HepG2 (cell line): ENCODE data around the gene C1RL. TPM values are rescaled to one million over a fixed set of nuclear protein-coding genes. Genes with fewer than 3 reads are reported as not detected.

Source experiments
- ATAC-seq: fragments of 200-7000 bp; cut with Tn5 transposase; 3 replicates; pipeline ENCODE4 v1.9.1; 2020; ENCODE audit warnings: mild to moderate bottlenecking, moderate library complexity
- BruUV-seq: library from RNA; stranded (reverse); fragments of 400-500 nt; replicated peaks from 2 replicates; lab custom pipeline; 2021; lab: Mats Ljungman, UMichigan
- CTCF ChIA-PET: fragments of 300-600 bp; formaldehyde crosslinking; extraction: SDS; loops from one replicate; lab custom pipeline; 2021; ENCODE audit warnings: low total read pairs, inconsistent platforms, low intra/inter-chr PET ratio; lab: Yijun Ruan, JAX
- POLR2A ChIA-PET: fragments of 350-600 bp; sonication (Branson Sonifier 250); formaldehyde crosslinking; loops from one replicate; lab custom pipeline; 2020; ENCODE audit warnings: antibody characterized with exemption, inconsistent platforms; lab: Yijun Ruan, JAX
- DNase-seq: peaks from one replicate; pipeline ENCODE4 v3.0.0-alpha.2; 2015; ENCODE audit warnings: low spot score
- FAIRE-seq: peaks from 3 replicates; lab custom pipeline; 2011; peaks lifted over from hg19 to GRCh38; lab: Jason Lieb, UNC
- H2AFZ ChIP-seq: one replicate; pipeline ENCODE4 v1.6.1; 2011; ENCODE audit warnings: low read length, inconsistent platforms
- H3K27ac ChIP-seq: fragments of 300-600 bp; 3 replicates; pipeline ENCODE4 v1.8.0; 2011; ENCODE audit warnings: mixed run types, mild to moderate bottlenecking, mixed read lengths, low read length, inconsistent platforms; ENCODE audit not compliant: insufficient read depth; ENCODE audit errors: extremely low read length
- H3K27me3 ChIP-seq, 2 experiments: fragments of 200-600 bp in 1 of 2; 2 replicates in 1 of 2; 3 replicates in 1 of 2; pipeline versions ENCODE4 v1.6.0 to v1.8.0; 2011; ENCODE audit warnings: low read length in 2 of 2, mild to moderate bottlenecking in 2 of 2, moderate library complexity in 2 of 2, inconsistent platforms in 1 of 2; ENCODE audit not compliant: insufficient read depth in 2 of 2, control insufficient read depth in 1 of 2
- H3K36me3 ChIP-seq, 2 experiments: fragments of 200-600 bp in 1 of 2; replicated peaks in 1 of 2; 2 replicates in 1 of 2; 3 replicates in 1 of 2; pipeline versions ENCODE4 v1.5.1 to v1.8.0; 2011; ENCODE audit warnings: low read length in 2 of 2, inconsistent platforms in 1 of 2; ENCODE audit not compliant: insufficient read depth in 2 of 2, control insufficient read depth in 1 of 2
- H3K4me1 ChIP-seq: 2 replicates; pipeline ENCODE4 v1.5.1; 2012; ENCODE audit warnings: low read length, inconsistent platforms; ENCODE audit not compliant: insufficient read depth
- H3K4me2 ChIP-seq: 2 replicates; pipeline ENCODE4 v1.6.0; 2011; ENCODE audit warnings: low read depth, low read length, inconsistent platforms
- H3K4me3 ChIP-seq, 3 experiments: fragments of 200-600 bp in 1 of 3; sonication (generic), shearing (Covaris generic) in 1 of 3; replicated peaks in 1 of 3; 2 replicates each; pipeline ENCODE4 v1.5.1; 2011 to 2016; ENCODE audit warnings: low read length in 3 of 3, inconsistent platforms in 2 of 3, low read depth in 2 of 3, mild to moderate bottlenecking in 2 of 3, control low read depth in 1 of 3, mixed read lengths in 1 of 3; ENCODE audit not compliant: insufficient read depth in 1 of 3
- H3K79me2 ChIP-seq: one replicate; pipeline ENCODE4 v1.6.1; 2011; ENCODE audit warnings: low read length, inconsistent platforms; ENCODE audit not compliant: insufficient read depth
- H3K9ac ChIP-seq: 2 replicates; pipeline ENCODE4 v1.6.0; 2011; ENCODE audit warnings: mild to moderate bottlenecking, low read depth, low read length, inconsistent platforms; ENCODE audit not compliant: insufficient read depth
- H3K9me3 ChIP-seq: 2 replicates; pipeline ENCODE4 v1.5.1; 2012; ENCODE audit warnings: mild to moderate bottlenecking, low read length
- H4K20me1 ChIP-seq: 2 replicates; pipeline ENCODE4 v1.6.0; 2011; ENCODE audit warnings: inconsistent platforms, mild to moderate bottlenecking, low read length, moderate library complexity; ENCODE audit not compliant: insufficient read depth
- AHR ChIP-seq: IDR thresholded peaks from 2 replicates; pipeline ENCODE4 v1.6.1; 2018; ENCODE audit warnings: missing genetic modification reagents, missing compliant biosample characterization
- DMAP1 ChIP-seq: IDR thresholded peaks from 2 replicates; pipeline ENCODE4 v1.6.1; 2016
- ETV6 ChIP-seq: sonication (generic); formaldehyde crosslinking; conservative IDR thresholded peaks from 2 replicates; pipeline ENCODE4 v1.4.0; 2020; ENCODE audit warnings: missing genetic modification reagents
- FLYWCH1 ChIP-seq: sonication (generic); formaldehyde crosslinking; IDR thresholded peaks from 2 replicates; pipeline ENCODE4 v1.8.1; 2023; ENCODE audit warnings: mild to moderate bottlenecking, missing genetic modification reagents
- FOXP1 ChIP-seq, 2 experiments: fragments of 450-650 bp in 1 of 2; IDR thresholded peaks; 2 replicates each; pipeline ENCODE4 v1.6.1; 2017 to 2018; ENCODE audit warnings: antibody characterized with exemption in 1 of 2
- GPN1 ChIP-seq: sonication (generic); formaldehyde crosslinking; IDR thresholded peaks from 2 replicates; pipeline ENCODE4 v1.5.1; 2020; ENCODE audit warnings: missing genetic modification reagents, borderline replicate concordance
- HDAC1 ChIP-seq: sonication (generic); formaldehyde crosslinking; IDR thresholded peaks from 2 replicates; pipeline ENCODE4 v1.5.1; 2020; ENCODE audit warnings: mild to moderate bottlenecking, missing genetic modification reagents
- HDAC6 ChIP-seq: fragments of 200-600 bp; sonication (generic); IDR thresholded peaks from 2 replicates; pipeline ENCODE4 v1.7.0; 2017; ENCODE audit warnings: mild to moderate bottlenecking, antibody characterized with exemption, low read length, low read depth
- HNRNPL ChIP-seq: fragments of 200-400 bp; formaldehyde crosslinking; IDR thresholded peaks from 2 replicates; pipeline ENCODE4 v1.6.1; 2017; ENCODE audit warnings: mild to moderate bottlenecking, low read depth, low read length
- MYC ChIP-seq: sonication (generic); formaldehyde crosslinking; IDR thresholded peaks from 2 replicates; pipeline ENCODE4 v1.9.0; 2021; ENCODE audit warnings: missing genetic modification reagents, borderline replicate concordance
- POLR2G ChIP-seq: fragments of 200-400 bp; formaldehyde crosslinking; IDR thresholded peaks from 2 replicates; pipeline ENCODE4 v1.6.1; 2018; ENCODE audit warnings: mild to moderate bottlenecking, low read depth, low read length, moderate library complexity
- RFX5 ChIP-seq: IDR thresholded peaks from 2 replicates; pipeline ENCODE4 v1.6.1; 2011; ENCODE audit warnings: low read depth, low read length, improper control_type of control experiment
- YEATS2 ChIP-seq: sonication (generic); formaldehyde crosslinking; IDR thresholded peaks from 2 replicates; pipeline ENCODE4 v1.4.0; 2020; ENCODE audit warnings: missing genetic modification reagents, borderline replicate concordance
- YEATS4 ChIP-seq: sonication (generic); formaldehyde crosslinking; IDR thresholded peaks from 2 replicates; pipeline ENCODE4 v1.4.0; 2020; ENCODE audit warnings: missing genetic modification reagents, borderline replicate concordance
- ZNF317 ChIP-seq: sonication (generic); formaldehyde crosslinking; IDR thresholded peaks from 2 replicates; pipeline ENCODE4 v1.5.0; 2020; ENCODE audit warnings: mild to moderate bottlenecking, missing genetic modification reagents
- ZNF546 ChIP-seq: sonication (generic); formaldehyde crosslinking; conservative IDR thresholded peaks from 2 replicates; pipeline ENCODE4 v1.8.1; 2023; ENCODE audit warnings: mild to moderate bottlenecking, missing genetic modification reagents
- ZNF556 ChIP-seq: sonication (generic); formaldehyde crosslinking; IDR thresholded peaks from 2 replicates; pipeline ENCODE4 v1.4.0; 2020; ENCODE audit warnings: mild to moderate bottlenecking, missing genetic modification reagents, borderline replicate concordance
- ZNF749 ChIP-seq: sonication (generic); formaldehyde crosslinking; IDR thresholded peaks from 2 replicates; pipeline ENCODE4 v1.8.0; 2022; ENCODE audit warnings: mild to moderate bottlenecking, missing genetic modification reagents, moderate library complexity, borderline replicate concordance
- ZNF75D ChIP-seq: sonication (generic); formaldehyde crosslinking; IDR thresholded peaks from 2 replicates; pipeline ENCODE4 v1.8.1; 2023; ENCODE audit warnings: missing genetic modification reagents, mild to moderate bottlenecking, borderline replicate concordance
- ZNF772 ChIP-seq: sonication (generic); formaldehyde crosslinking; IDR thresholded peaks from 2 replicates; pipeline ENCODE4 v1.5.0; 2020; ENCODE audit warnings: mild to moderate bottlenecking, missing genetic modification reagents
- WGBS: methylation state at CpG from one replicate; pipeline ENCODE4 v1.1.6; 2017; ENCODE audit warnings: low lambda C conversion rate; 5-methylcytosine and 5-hydroxymethylcytosine counted together
- in situ Hi-C: cut with HindIII; loops from 2 replicates; pipeline ENCODE4 v1.10.0; 2017; ENCODE audit warnings: low pct_unique_long_range_greater_than_20kb; ENCODE audit not compliant: extremely low pct_ligation_motif_present
- intact Hi-C: fragments of 100-400 bp; cut with micrococcal nuclease; formaldehyde crosslinking; loops from one replicate; pipeline ENCODE4 v1.10.0; 2022; ENCODE audit not compliant: unreplicated experiment
- polyA plus RNA-seq, 8 experiments: library from polyadenylated mRNA; depleted of rRNA in 3 of 8; stranded (reverse) in 7 of 8; unstranded in 1 of 8; fragments of >200 nt; fragmentation: Illumina TruSeq in 4 of 8; extraction: Trizol in 4 of 8; gene quantifications; 2 replicates each; pipeline versions ENCODE4 v1.2.1 to v1.2.3, GENCODE V29; 2011 to 2016; ENCODE audit warnings: low read depth in 4 of 8, missing spikeins in 1 of 8, mixed read lengths in 1 of 8; ENCODE audit not compliant: insufficient read depth in 1 of 8
- total RNA-seq, 5 experiments: library from RNA; depleted of rRNA; stranded (reverse); fragments of >200 nt; fragmentation: Illumina TruSeq; extraction: Trizol; gene quantifications; 2 replicates each; pipeline ENCODE4 v1.2.3, GENCODE V29; 2016; ENCODE audit warnings: low read depth in 1 of 5
- TF ChIP-seq, protein P1 (sequence below): sonication (generic); formaldehyde crosslinking; IDR thresholded peaks from 2 replicates; pipeline ENCODE4 v1.8.0; 2022; ENCODE audit warnings: missing genetic modification reagents, mild to moderate bottlenecking, moderate library complexity, borderline replicate concordance
- TF ChIP-seq, protein P2 (sequence below): sonication (generic); formaldehyde crosslinking; IDR thresholded peaks from 2 replicates; pipeline ENCODE4 v1.9.0; 2021; ENCODE audit warnings: missing genetic modification reagents, borderline replicate concordance
- TF ChIP-seq, protein P3 (sequence below): sonication (generic); formaldehyde crosslinking; IDR thresholded peaks from 2 replicates; pipeline ENCODE4 v1.8.1; 2023; ENCODE audit warnings: missing genetic modification reagents, mild to moderate bottlenecking, borderline replicate concordance

The C1RL gene
- total and polyA plus RNA-seq, 2 of the 13 experiments (the other 11 are each of a cell fraction or from before 2014, with no cell fraction given), result 28.9 to 53.1 TPM

DNA sequence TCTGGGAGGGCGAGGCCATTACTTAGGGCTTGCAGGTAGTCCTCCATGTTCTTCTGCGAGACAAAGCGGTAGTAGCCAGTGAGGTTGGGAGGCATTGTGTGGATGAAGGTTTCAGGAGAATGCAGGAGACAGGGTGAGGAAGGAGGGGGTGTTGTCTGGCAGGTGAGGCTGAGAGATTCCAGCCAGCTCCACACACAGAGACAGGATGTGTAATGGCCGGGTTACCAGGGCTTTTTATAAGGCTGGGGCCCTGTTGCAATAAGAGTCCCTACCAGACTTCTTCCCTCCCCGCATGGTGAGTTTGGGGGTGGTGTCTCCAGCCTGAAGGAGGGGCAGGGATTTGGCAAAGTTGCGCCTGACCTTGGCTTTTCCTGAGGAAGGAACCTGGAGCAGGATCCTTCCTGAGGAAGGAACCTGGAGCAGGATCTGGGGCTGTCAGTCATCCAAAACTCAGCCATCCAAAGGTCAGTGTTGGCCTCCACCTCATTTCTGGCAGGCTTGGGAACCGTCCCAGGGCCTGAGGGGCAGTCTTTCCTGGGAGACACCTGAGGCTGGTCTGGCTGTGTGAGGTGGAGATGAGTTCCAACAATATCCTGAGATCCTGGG is 19.8 kb upstream of the C1RL start, which contains the start of gene RBP5:
TSS of gene RBP5 (minus strand) at position 209 of the 606 bp plus-strand sequence. CDS start at position 95, 114 bp downstream.
- peaks cover 27% of the 10 kb centered on the region for H3K79me2 ChIP-seq
- peaks cover 73% of the 10 kb centered on the region for H3K4me1 ChIP-seq
- no peak within 1 kb of the TSS for H2AFZ ChIP-seq
- no peaks in the 10 kb centered on the region for H3K9me3 ChIP-seq
- peaks cover 2 to 8% of the 10 kb centered on the region in 2 experiments; a peak in 2 of 5 replicates for H3K36me3 ChIP-seq
- H3K4me2 ChIP-seq, result peak within 1 kb of the TSS; percentile 95
- peak; percentile 12 for ATAC-seq
- intact Hi-C loops, result no loop called here
- H4K20me1 ChIP-seq, result peaks cover 12% of the 10 kb centered on the region
- ChIA-PET POLR2A (interaction anchor here (1.0 to 3.5 kb wide), 10 partner anchors 10 to 185 kb away, joined by 3 to 25 read pairs (median 4); partner anchors contain the start of genes C12orf57, C1RL, C1S and RNU7-1), CTCF (no interaction called here)
- peak within 1 kb of the TSS; percentile 92 for H3K27ac ChIP-seq
- WGBS, result 5% methylated on average over 6 of the region's 7 CpGs
- H3K27me3 ChIP-seq, result no peaks in the 10 kb centered on the region; a peak in 1 of 5 replicates
- no TSS peak for BruUV-seq
- peak within 1 kb of the TSS; percentile 74 for H3K9ac ChIP-seq
- peak within 1 kb of the TSS; percentile 76 to 92 (median 88) for H3K4me3 ChIP-seq
- FAIRE-seq, result peak; percentile 78
- in situ Hi-C loops, result no loop called here
- DNase-seq, result no peak
- TF ChIP-seq ZNF556 (CRISPR knock-in tag), result no peak
- no peak for TF ChIP-seq HDAC6
- no peak for TF ChIP-seq HDAC1 (CRISPR knock-in tag)
- TF ChIP-seq RFX5, result no peak
- TF ChIP-seq, protein P1, sequence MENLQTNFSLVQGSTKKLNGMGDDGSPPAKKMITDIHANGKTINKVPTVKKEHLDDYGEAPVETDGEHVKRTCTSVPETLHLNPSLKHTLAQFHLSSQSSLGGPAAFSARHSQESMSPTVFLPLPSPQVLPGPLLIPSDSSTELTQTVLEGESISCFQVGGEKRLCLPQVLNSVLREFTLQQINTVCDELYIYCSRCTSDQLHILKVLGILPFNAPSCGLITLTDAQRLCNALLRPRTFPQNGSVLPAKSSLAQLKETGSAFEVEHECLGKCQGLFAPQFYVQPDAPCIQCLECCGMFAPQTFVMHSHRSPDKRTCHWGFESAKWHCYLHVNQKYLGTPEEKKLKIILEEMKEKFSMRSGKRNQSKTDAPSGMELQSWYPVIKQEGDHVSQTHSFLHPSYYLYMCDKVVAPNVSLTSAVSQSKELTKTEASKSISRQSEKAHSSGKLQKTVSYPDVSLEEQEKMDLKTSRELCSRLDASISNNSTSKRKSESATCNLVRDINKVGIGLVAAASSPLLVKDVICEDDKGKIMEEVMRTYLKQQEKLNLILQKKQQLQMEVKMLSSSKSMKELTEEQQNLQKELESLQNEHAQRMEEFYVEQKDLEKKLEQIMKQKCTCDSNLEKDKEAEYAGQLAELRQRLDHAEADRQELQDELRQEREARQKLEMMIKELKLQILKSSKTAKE (CRISPR knock-in tag), result no peak; the same call in 1 of the 2 replicates
- peak; percentile 37; the same call in 1 of the 2 replicates for TF ChIP-seq MYC (CRISPR knock-in tag)
- TF ChIP-seq, protein P2, sequence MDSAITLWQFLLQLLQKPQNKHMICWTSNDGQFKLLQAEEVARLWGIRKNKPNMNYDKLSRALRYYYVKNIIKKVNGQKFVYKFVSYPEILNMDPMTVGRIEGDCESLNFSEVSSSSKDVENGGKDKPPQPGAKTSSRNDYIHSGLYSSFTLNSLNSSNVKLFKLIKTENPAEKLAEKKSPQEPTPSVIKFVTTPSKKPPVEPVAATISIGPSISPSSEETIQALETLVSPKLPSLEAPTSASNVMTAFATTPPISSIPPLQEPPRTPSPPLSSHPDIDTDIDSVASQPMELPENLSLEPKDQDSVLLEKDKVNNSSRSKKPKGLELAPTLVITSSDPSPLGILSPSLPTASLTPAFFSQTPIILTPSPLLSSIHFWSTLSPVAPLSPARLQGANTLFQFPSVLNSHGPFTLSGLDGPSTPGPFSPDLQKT (CRISPR knock-in tag), result no peak
- TF ChIP-seq ETV6, result no peak
- TF ChIP-seq POLR2G, result peak; percentile 35; the same call in 1 of the 2 replicates
- no peak for TF ChIP-seq DMAP1 (CRISPR knock-in tag)
- TF ChIP-seq YEATS2 (CRISPR knock-in tag), result peak; percentile 1; the same call in 1 of the 2 replicates
- TF ChIP-seq AHR (CRISPR knock-in tag), result no peak
- TF ChIP-seq, protein P3, sequence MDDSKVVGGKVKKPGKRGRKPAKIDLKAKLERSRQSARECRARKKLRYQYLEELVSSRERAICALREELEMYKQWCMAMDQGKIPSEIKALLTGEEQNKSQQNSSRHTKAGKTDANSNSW, result no peak
- no peak for TF ChIP-seq HNRNPL
- TF ChIP-seq ZNF546, result no peak
- no peak for TF ChIP-seq GPN1 (CRISPR knock-in tag)
- TF ChIP-seq ZNF772, result 0 out of 2 replicates have a peak, but pooled peaks have one; percentile 25
- no peak for TF ChIP-seq YEATS4
- TF ChIP-seq ZNF317, result 0 out of 2 replicates have a peak, but pooled peaks have one; percentile 25
- TF ChIP-seq FLYWCH1 (CRISPR knock-in tag), result no peak
- no peak for TF ChIP-seq ZNF749 (CRISPR knock-in tag)
- no peak for TF ChIP-seq FOXP1 (IDR thresholded peaks at IDR 0.05)
- TF ChIP-seq FOXP1 (CRISPR knock-in tag; IDR thresholded peaks at IDR 0.05), result no peak
- no peak for TF ChIP-seq ZNF75D
